Measurements from ENCODE around the gene KRTAP5-2. TPM values are rescaled to one million over a fixed set of nuclear protein-coding genes. Genes with fewer than 3 reads are reported as not detected.

KRTAP5-2 gene
- total RNA-seq, 1 experiment from 2014 or later, result not detected

- H3K27me3 ChIP-seq (ENCODE audit: insufficient read depth, low read depth), result peaks cover 63% of the 10 kb centered on the region
- H3K9me2 ChIP-seq (ENCODE audit: insufficient read depth), result no peaks in the 10 kb centered on the region
- no peaks in the 10 kb centered on the region for H3K4me1 ChIP-seq (replicated peaks; ENCODE audit: insufficient read depth)
- H3F3A ChIP-seq (ENCODE audit: insufficient read depth, low read depth), result no peaks in the 10 kb centered on the region
- BruUV-seq (replicated peaks), result no TSS peak
- H3K27ac ChIP-seq, result no peak overlapping the region
- no peak overlapping the region for H3K4me2 ChIP-seq
- intact Hi-C loops (cut with micrococcal nuclease; ENCODE audit: unreplicated experiment), result no loop called here
- H3K9me3 ChIP-seq (ENCODE audit: insufficient read depth, low read depth), result no peaks in the 10 kb centered on the region
- no peaks in the 10 kb centered on the region for H3K36me3 ChIP-seq (ENCODE audit: low read depth)
- H2AFZ ChIP-seq, result no peak overlapping the region
- no peak overlapping the region for H3K4me3 ChIP-seq
- no peaks in the 10 kb centered on the region for H3K79me2 ChIP-seq (ENCODE audit: low read depth)
- CTCF ChIA-PET, result no interaction called here
- DNase-seq, result no peak
- POLR2A ChIA-PET (ENCODE audit: unreplicated experiment), result no interaction called here
- TF ChIP-seq EZH2 (IDR thresholded peaks at IDR 0.05; ENCODE audit: low read depth), result no peak
- TF ChIP-seq CTCF (conservative IDR thresholded peaks at IDR 0.05), result no peak
- H4K20me1 ChIP-seq (ENCODE audit: insufficient read depth), result no peaks in the 10 kb centered on the region
These were observed 38.3 kb upstream of the KRTAP5-2 start for GRCh38 chr11:1636291-1636950.

- TF ChIP-seq EZH2 (IDR thresholded peaks at IDR 0.05; ENCODE audit: low read depth) (no peak), CTCF (conservative IDR thresholded peaks at IDR 0.05) (no peak)
- Histone ChIP-seq H3K36me3 (ENCODE audit: low read depth) (no peaks in the 10 kb centered on the region), H3K79me2 (ENCODE audit: low read depth) (no peaks in the 10 kb centered on the region), H3K27ac (no peak overlapping the region), H3K4me1 (replicated peaks; ENCODE audit: insufficient read depth) (no peaks in the 10 kb centered on the region), H4K20me1 (ENCODE audit: insufficient read depth) (no peaks in the 10 kb centered on the region), H3K4me2 (no peak overlapping the region), H3K9me2 (ENCODE audit: insufficient read depth) (no peaks in the 10 kb centered on the region), H3K9me3 (ENCODE audit: insufficient read depth, low read depth) (no peaks in the 10 kb centered on the region), H3K4me3 (no peak overlapping the region), H3K27me3 (ENCODE audit: insufficient read depth, low read depth) (peaks cover 58% of the 10 kb centered on the region), H3F3A (ENCODE audit: insufficient read depth, low read depth) (no peaks in the 10 kb centered on the region), H2AFZ (no peak overlapping the region)
- no TSS peak for BruUV-seq (replicated peaks)
- CTCF ChIA-PET, result interaction anchor here (0.6 kb wide), 1 partner anchor 303 kb away, joined by 3 read pairs; no protein-coding TSS in a partner anchor
- intact Hi-C loops (cut with micrococcal nuclease; ENCODE audit: unreplicated experiment), result no loop called here
- POLR2A ChIA-PET (ENCODE audit: unreplicated experiment), result no interaction called here
- DNase-seq, result no peak
These were observed 35.8 kb upstream of the KRTAP5-2 start for GRCh38 chr11:1633864-1634263.

- H3K4me3 ChIP-seq, result no peak overlapping the region
- intact Hi-C loops (cut with micrococcal nuclease; ENCODE audit: unreplicated experiment), result no loop called here
- no peak overlapping the region for H3K4me2 ChIP-seq
- H3K27ac ChIP-seq, result no peak overlapping the region
- H3K9me3 ChIP-seq (ENCODE audit: insufficient read depth, low read depth), result no peaks in the 10 kb centered on the region
- TF ChIP-seq CTCF (conservative IDR thresholded peaks at IDR 0.05) (no peak), EZH2 (IDR thresholded peaks at IDR 0.05; ENCODE audit: low read depth) (no peak)
- BruUV-seq (replicated peaks), result no TSS peak
- no peaks in the 10 kb centered on the region for H3K4me1 ChIP-seq (replicated peaks; ENCODE audit: insufficient read depth)
- no peaks in the 10 kb centered on the region for H3F3A ChIP-seq (ENCODE audit: insufficient read depth, low read depth)
- no peak overlapping the region for H2AFZ ChIP-seq
- H3K79me2 ChIP-seq (ENCODE audit: low read depth), result no peaks in the 10 kb centered on the region
- POLR2A ChIA-PET (ENCODE audit: unreplicated experiment), result no interaction called here
- DNase-seq, result no peak
- H3K9me2 ChIP-seq (ENCODE audit: insufficient read depth), result no peaks in the 10 kb centered on the region
- no peaks in the 10 kb centered on the region for H3K36me3 ChIP-seq (ENCODE audit: low read depth)
- H4K20me1 ChIP-seq (ENCODE audit: insufficient read depth), result no peaks in the 10 kb centered on the region
- H3K27me3 ChIP-seq (ENCODE audit: insufficient read depth, low read depth), result peaks cover 67% of the 10 kb centered on the region
- CTCF ChIA-PET, result no interaction called here
These were observed 34.1 kb upstream of the KRTAP5-2 start for GRCh38 chr11:1632053-1632714.

Data from PC-9 (cell line).